OCI-LY3 (cell line): ENCODE data around the gene SUCLA2.

Experiments used
- CTCF ChIP-seq: fragments of 200-600, 300-600 bp; sonication (generic); IDR thresholded peaks from 2 replicates; pipeline ENCODE4 v1.5.1; 2014; ENCODE audit warnings: antibody characterized with exemption, low read length, low read depth
- EZH2phosphoT487 ChIP-seq: fragments of 200-600 bp; shearing (Covaris generic); IDR thresholded peaks from 2 replicates; pipeline ENCODE4 v1.6.1; 2018; ENCODE audit warnings: antibody characterized with exemption, mixed run types, low read depth

- no peak for TF ChIP-seq CTCF
- TF ChIP-seq EZH2phosphoT487, result no peak
These were observed 18.0 kb downstream of the SUCLA2 start for GRCh38 chr13:47983070-47983469.
